ENCODE measurements around the gene C10orf90. TPM values are rescaled to one million over a fixed set of nuclear protein-coding genes. Genes with fewer than 3 reads are reported as not detected.

The C10orf90 gene
- total RNA-seq, 1 donor from 2014 or later, result not detected

- DNase-seq (no peak), ATAC-seq (no peak)
- Histone ChIP-seq H3K4me1 (no peaks in the 10 kb centered on the region), H3K27me3 (no peaks in the 10 kb centered on the region), H3K9me3 (no peaks in the 10 kb centered on the region), H3K27ac (no peak overlapping the region), H3K36me3 (no peaks in the 10 kb centered on the region), H3K4me3 (no peak overlapping the region)
- intact Hi-C loops (cut with DNase I), result loop anchor here (10.0 kb wide), 1 partner anchor 520 kb away; no protein-coding TSS in a partner anchor
- TF ChIP-seq CTCF (IDR thresholded peaks at IDR 0.05), result no peak
Observed at GRCh38 chr10:126504761-126505112, 165.8 kb downstream of the C10orf90 start.

GRCh38 chr10:126504063-126504760, 166.3 kb downstream of the C10orf90 start:
- peak; percentile 67 for TF ChIP-seq CTCF (IDR thresholded peaks at IDR 0.05)
- no peaks in the 10 kb centered on the region for H3K36me3 ChIP-seq
- no peaks in the 10 kb centered on the region for H3K27me3 ChIP-seq
- no peak overlapping the region for H3K27ac ChIP-seq
- H3K4me3 ChIP-seq, result no peak overlapping the region
- H3K9me3 ChIP-seq, result no peaks in the 10 kb centered on the region
- DNase-seq (no peak), ATAC-seq (peak; percentile 81)
- H3K4me1 ChIP-seq, result no peaks in the 10 kb centered on the region
- intact Hi-C loops (cut with DNase I), result loop anchor here (10.0 kb wide), 1 partner anchor 519 kb away; no protein-coding TSS in a partner anchor

DNA sequence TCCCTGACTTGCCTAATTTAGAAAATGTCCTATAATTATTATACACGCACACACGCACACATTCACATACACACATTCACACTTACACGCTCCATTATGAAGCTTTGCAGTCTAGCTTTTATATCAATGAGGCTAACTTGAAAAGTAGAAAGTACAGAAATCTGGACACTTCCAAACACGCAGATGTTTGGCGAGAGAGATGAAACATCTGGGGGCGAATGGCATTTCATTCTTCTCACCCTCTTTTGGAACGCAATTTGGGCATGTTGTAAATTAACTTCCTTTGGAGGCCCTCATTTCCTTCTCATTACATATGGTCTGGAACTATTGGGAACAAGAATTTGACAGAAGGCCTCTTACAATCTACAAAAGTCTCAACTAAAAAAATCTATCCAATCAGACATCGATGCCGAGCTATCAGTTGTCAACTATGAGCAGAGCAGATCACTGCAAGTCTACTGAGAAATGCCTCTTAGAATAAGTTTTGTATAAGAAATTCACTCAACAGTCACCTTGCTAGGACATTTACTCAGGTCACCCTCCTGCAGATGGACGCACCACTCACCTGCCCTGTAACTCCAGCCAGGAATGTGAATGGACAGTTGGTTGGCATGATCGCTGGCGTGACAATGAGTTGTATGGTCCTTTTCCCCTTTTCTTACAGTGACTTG, 167.0 kb downstream of the C10orf90 start:
- intact Hi-C loops (cut with DNase I), result loop anchor here (10.0 kb wide), 1 partner anchor 519 kb away; no protein-coding TSS in a partner anchor
- Histone ChIP-seq H3K36me3 (no peaks in the 10 kb centered on the region), H3K27me3 (no peaks in the 10 kb centered on the region), H3K9me3 (no peaks in the 10 kb centered on the region), H3K4me3 (no peak overlapping the region), H3K4me1 (no peaks in the 10 kb centered on the region), H3K27ac (no peak overlapping the region)
- TF ChIP-seq CTCF (IDR thresholded peaks at IDR 0.05), result no peak
- ATAC-seq (no peak), DNase-seq (no peak)

GRCh38 chr10:126502441-126502840, 168.1 kb downstream of the C10orf90 start:
- Histone ChIP-seq H3K27ac (no peak overlapping the region), H3K9me3 (no peaks in the 10 kb centered on the region), H3K36me3 (no peaks in the 10 kb centered on the region), H3K4me1 (no peaks in the 10 kb centered on the region), H3K27me3 (no peaks in the 10 kb centered on the region), H3K4me3 (no peak overlapping the region)
- intact Hi-C loops (cut with DNase I), result loop anchor here (10.0 kb wide), 1 partner anchor 518 kb away; no protein-coding TSS in a partner anchor
- no peak for DNase-seq
- no peak for TF ChIP-seq CTCF (IDR thresholded peaks at IDR 0.05)
- ATAC-seq, result no peak

DNA sequence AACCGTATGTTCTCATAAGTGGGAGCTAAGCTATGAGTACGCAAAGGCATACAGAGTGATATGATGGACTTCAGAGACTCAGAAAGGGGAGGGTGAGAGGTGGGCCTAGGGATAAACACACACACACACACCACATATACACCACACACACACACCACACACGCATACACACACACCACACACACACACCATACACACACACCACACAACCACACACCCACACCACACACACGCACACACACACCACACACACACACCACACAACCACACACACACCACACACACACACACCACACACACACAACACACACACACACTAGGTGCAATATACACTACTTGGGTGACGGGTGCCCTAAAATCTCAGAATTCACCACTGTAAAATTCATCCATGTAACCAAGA, 168.7 kb downstream of the C10orf90 start:
- Histone ChIP-seq H3K4me3 (no peak overlapping the region), H3K9me3 (no peaks in the 10 kb centered on the region), H3K36me3 (no peaks in the 10 kb centered on the region), H3K27me3 (no peaks in the 10 kb centered on the region), H3K27ac (no peak overlapping the region), H3K4me1 (no peaks in the 10 kb centered on the region)
- intact Hi-C loops (cut with DNase I), result loop anchor here (10.0 kb wide), 1 partner anchor 517 kb away; no protein-coding TSS in a partner anchor
- no peak for DNase-seq
- ATAC-seq, result no peak
- no peak for TF ChIP-seq CTCF (IDR thresholded peaks at IDR 0.05)
